Stimulated activated CD4-positive, alpha-beta T cell treated with anti-CD3 and anti-CD28 coated beads, Interleukin-4, amount 100 ng/mL, for 4 hours (primary cell): ENCODE data around the gene CAPZA2.
"Not testable (repeated sequence)": the region's sequence is repeated elsewhere in the genome, so short reads cannot be mapped to it uniquely, and the experiment has no call there.

Experiments used
- DNase-seq, 2 experiments: peaks; one replicate each; pipeline ENCODE4 v3.0.0-alpha.2; 2020

The CAPZA2 gene

GRCh38 chr7:116955801-116956476 is 93.6 kb downstream of the CAPZA2 start:
- no peak for DNase-seq

DNA sequence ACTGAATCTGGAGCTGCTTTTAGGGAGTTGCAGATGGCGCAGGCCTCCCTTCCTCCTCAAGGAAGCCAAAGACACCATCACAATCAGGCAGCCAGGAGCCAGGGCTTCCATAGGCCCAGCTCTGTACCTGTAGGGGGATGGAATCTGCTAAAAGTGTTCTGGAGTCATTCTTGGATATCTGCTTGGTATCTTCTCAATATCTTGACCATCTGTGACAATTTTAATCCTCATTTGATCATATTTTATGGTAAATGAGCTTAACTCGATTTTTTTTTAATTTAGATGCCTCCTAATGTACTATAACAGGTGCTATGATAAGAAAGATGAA is 94.1 kb downstream of the CAPZA2 start:
- DNase-seq = no peak

DNA sequence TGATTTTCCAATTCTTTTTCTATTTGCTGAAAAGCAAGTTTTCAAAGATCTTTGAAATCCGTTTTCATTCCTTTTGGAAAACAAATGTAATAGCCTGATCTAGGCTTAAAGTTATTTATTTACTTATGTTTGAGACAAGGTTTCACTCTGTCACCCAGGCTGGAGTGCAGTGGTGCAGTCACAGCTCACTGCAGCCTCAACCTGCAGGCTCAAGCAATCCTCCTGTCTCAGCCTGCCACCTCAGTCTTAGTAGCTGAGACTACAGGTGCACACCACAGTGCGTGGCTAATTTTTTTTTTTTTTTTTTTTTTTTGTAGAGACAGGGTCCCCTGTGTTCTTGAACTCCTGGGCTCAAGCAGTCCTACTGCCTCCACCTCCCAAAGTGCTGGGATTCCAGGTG is 95.5 kb downstream of the CAPZA2 start:
- no peak for DNase-seq

DNA sequence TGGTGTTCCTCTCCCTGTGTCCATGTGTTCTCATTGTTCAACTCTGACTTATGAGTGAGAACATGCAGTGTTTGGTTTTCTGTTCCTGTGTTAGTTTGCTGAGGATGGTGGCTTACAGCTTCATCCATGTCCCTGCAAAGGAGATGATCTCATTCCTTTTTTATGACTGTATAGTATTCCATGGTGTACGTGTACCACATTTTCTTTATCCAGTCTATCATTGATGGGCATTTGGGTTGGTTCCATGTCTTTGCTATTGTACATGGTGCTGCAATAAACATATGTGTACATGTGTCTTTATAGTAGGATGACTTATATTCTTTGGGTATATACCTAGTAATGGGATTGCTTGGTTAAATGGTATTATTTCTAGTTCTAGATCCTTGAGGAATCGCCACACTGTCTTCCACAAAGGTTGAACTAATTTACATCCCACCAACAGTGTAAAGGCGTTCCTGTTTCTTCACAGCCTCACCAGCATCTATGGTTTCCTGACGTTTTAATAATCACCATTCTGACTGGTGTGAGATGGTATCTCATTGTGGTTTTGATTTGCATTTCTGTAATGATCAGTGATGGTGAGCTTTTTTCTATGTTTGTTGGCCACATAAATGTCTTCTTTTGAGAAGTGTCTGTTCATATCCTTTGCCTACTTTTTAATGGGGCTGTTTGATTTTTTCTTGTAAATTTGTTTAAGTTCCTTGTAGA is 99.7 kb downstream of the CAPZA2 start:
- DNase-seq = not testable (repeated sequence)

GRCh38 chr7:116963234-116963633 is 100.8 kb downstream of the CAPZA2 start:
- DNase-seq = no peak

DNA sequence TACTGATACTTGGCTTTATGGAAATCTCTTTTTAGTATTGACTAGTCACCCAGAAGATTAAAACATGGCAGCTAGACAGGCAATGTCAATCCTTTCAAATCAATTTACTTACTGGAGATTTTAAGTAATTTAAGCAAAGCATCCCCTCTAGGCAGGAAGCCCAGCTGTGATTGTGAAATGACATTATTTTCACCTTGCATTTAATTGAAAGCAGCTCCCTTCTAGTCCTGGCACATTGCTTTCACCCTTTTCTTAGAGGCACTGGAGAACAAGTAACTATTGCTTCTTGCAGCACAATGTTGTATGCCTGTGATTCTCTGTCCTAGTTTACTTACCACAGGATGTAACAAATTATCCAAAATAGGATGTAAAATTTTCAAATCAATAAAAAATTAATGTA is 104.2 kb downstream of the CAPZA2 start:
- no peak for DNase-seq

DNA sequence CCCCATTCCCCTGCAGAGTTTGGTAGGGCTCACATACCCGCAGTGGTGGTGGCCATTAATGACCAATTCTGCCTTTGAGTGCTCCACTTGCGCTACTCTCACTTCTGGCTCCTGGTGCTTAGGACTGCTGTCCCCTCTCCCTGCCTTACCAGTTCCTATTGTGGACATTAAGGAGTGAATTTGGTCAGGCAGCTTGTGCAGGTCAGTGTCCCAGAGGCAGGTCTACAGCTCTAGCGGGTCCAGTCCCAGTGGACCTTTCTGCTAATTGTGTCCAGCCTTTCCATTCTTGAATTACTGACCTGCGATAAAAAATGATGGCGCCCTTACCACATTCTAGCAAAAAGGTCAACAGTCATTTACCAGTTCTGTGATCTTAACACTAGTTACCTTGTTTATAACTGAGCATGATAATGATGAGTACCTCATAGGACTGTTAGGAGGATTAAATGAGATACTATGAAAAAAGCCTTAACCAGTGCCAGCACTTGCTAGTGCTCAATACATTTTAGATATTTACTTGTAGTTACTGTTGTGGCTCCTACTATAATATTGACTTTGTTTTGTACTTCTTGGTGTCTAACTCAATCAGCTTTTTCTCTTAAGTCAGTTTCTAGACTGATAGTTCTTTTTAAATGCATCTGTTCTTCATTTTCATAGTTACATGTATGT is 105.0 kb downstream of the CAPZA2 start:
- no peak for DNase-seq

- DNase-seq = no peak
These were observed 105.6 kb downstream of the CAPZA2 start for GRCh38 chr7:116967983-116968382.

- no peak for DNase-seq
These were observed 106.2 kb downstream of the CAPZA2 start for GRCh38 chr7:116968631-116969030.

GRCh38 chr7:116969371-116969902 is 107.0 kb downstream of the CAPZA2 start:
- no peak for DNase-seq

GRCh38 chr7:116970238-116970910 is 108.0 kb downstream of the CAPZA2 start:
- DNase-seq = no peak

DNA sequence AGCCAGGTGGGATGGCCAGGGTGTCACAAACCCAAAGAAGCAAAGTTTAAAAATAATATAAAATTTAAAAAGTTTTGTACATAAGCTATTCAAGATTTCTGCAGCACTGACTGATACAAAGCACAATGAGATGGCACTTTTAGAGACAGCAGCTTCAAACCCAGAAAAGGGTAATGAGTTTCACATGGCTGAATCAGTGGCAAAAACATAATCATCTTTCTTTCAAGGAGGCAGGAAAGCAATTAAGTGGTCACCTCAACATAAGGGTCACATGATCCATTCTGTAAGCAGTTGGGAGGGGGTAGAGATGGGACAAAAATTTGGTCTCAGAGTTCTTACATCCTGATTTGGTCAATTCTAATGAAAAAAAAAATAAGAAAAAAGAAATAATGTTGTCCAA is 108.8 kb downstream of the CAPZA2 start:
- not testable (repeated sequence) for DNase-seq
